ENCODE results near the gene PSIP1. TPM values are rescaled to one million over a fixed set of nuclear protein-coding genes. Genes with fewer than 3 reads are reported as not detected.
"Not testable (repeated sequence)": the region's sequence is repeated elsewhere in the genome, so short reads cannot be mapped to it uniquely, and the experiment has no call there.

The PSIP1 gene
- polyA plus RNA-seq, 1 donor: 69.7 TPM

DNA sequence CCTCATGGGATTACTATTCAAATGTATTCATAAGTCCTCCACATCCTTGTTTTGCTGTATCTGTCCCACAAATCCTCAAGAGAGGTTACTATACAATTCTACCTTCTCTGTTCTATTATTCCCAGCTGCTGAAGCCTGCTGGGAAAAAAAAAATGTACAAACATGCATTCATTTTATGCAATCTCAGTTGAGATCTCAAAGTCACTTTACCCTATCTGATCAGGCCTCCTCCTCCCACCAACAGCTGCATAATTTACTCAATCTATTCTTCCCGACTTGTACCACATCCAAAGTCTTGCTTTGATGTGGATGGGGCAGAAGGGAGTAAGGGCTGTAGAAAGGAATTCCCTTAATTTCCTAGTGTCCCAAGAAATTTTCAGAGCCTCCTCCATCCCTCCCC is 28.6 kb downstream of the PSIP1 start:
- H3K4me1 ChIP-seq (ENCODE audit: control insufficient read depth, insufficient read depth, low read length): no peaks in the 10 kb centered on the region
- peaks cover 14% of the 10 kb centered on the region for H3K36me3 ChIP-seq (ENCODE audit: control insufficient read depth, insufficient read depth, low read length)
- no CpG with 5 or more reads among the region's 1 CpG for WGBS (ENCODE audit: insufficient coverage, low lambda C conversion rate)
- H3K27ac ChIP-seq (ENCODE audit: low read length): no peak overlapping the region
- DNase-seq: no peak
- no peaks in the 10 kb centered on the region for H3K27me3 ChIP-seq (ENCODE audit: control insufficient read depth, insufficient read depth, low read length)
- no peak overlapping the region for H3K4me3 ChIP-seq (ENCODE audit: low read length)
- no peaks in the 10 kb centered on the region for H3K9me3 ChIP-seq (ENCODE audit: control insufficient read depth, low read depth, low read length)

DNA sequence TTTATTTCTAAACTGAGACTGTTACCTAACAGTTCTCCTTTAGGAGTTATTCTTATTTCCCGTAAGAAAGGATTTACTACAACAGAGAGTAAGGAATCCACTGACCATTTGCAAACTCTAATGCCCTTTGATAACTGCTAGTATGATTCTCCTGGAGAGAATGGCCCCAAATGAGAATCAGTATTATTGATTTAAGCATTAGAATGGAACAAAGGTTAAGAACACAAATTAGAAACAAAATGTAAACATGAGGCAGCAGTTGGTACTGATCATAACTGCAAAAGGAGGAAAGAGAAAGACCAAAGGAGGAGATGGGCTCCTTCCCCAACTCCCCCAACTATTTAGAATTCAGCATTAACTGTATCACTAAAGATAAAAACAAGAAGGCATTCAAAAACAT is 30.7 kb downstream of the PSIP1 start:
- no peaks in the 10 kb centered on the region for H3K9me3 ChIP-seq (ENCODE audit: control insufficient read depth, low read depth, low read length)
- H3K27ac ChIP-seq (ENCODE audit: low read length): no peak overlapping the region
- no peaks in the 10 kb centered on the region for H3K27me3 ChIP-seq (ENCODE audit: control insufficient read depth, insufficient read depth, low read length)
- no peaks in the 10 kb centered on the region for H3K4me1 ChIP-seq (ENCODE audit: control insufficient read depth, insufficient read depth, low read length)
- peaks cover 21% of the 10 kb centered on the region for H3K36me3 ChIP-seq (ENCODE audit: control insufficient read depth, insufficient read depth, low read length)
- DNase-seq: no peak
- no peak overlapping the region for H3K4me3 ChIP-seq (ENCODE audit: low read length)
- WGBS (ENCODE audit: insufficient coverage, low lambda C conversion rate): 50% methylated on average over 1 of the region's 1 CpG

GRCh38 chr9:15475923-15476536 is 34.7 kb downstream of the PSIP1 start:
- DNase-seq: no peak
- no peaks in the 10 kb centered on the region for H3K9me3 ChIP-seq (ENCODE audit: control insufficient read depth, low read depth, low read length)
- peaks cover 22% of the 10 kb centered on the region for H3K36me3 ChIP-seq (ENCODE audit: control insufficient read depth, insufficient read depth, low read length)
- no peaks in the 10 kb centered on the region for H3K4me1 ChIP-seq (ENCODE audit: control insufficient read depth, insufficient read depth, low read length)
- no peaks in the 10 kb centered on the region for H3K27me3 ChIP-seq (ENCODE audit: control insufficient read depth, insufficient read depth, low read length)
- H3K4me3 ChIP-seq (ENCODE audit: low read length): no peak overlapping the region
- WGBS (ENCODE audit: insufficient coverage, low lambda C conversion rate): 93% methylated on average over 5 of the region's 8 CpGs
- H3K27ac ChIP-seq (ENCODE audit: low read length): no peak overlapping the region

GRCh38 chr9:15469862-15470261 is 40.9 kb downstream of the PSIP1 start:
- DNase-seq: no peak
- no peaks in the 10 kb centered on the region for H3K27me3 ChIP-seq (ENCODE audit: control insufficient read depth, insufficient read depth, low read length)
- H3K27ac ChIP-seq (ENCODE audit: low read length): no peak overlapping the region
- WGBS (ENCODE audit: insufficient coverage, low lambda C conversion rate): 86% methylated on average over 2 of the region's 2 CpGs
- peaks cover 29% of the 10 kb centered on the region for H3K36me3 ChIP-seq (ENCODE audit: control insufficient read depth, insufficient read depth, low read length)
- H3K4me1 ChIP-seq (ENCODE audit: control insufficient read depth, insufficient read depth, low read length): no peaks in the 10 kb centered on the region
- H3K4me3 ChIP-seq (ENCODE audit: low read length): no peak overlapping the region
- no peaks in the 10 kb centered on the region for H3K9me3 ChIP-seq (ENCODE audit: control insufficient read depth, low read depth, low read length)

DNA sequence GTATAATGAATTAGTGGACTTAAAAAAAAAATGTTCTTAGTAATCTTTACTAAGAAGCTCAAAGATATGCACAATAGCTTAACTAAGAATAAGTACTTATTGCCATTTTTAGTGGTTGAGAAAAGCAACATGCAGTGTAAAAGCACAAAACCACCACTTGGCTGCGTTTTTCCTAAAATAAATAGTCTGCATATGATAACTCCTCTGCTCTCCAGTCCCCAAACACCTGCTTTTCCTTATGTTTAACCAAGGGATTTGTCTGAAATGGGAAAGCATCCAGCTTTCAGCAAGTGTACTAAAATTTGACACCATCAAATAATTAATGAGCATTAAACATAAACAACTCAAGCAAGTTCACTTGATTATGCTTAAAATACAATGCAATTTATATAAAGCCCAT is 41.4 kb downstream of the PSIP1 start:
- Histone ChIP-seq H3K36me3 (ENCODE audit: control insufficient read depth, insufficient read depth, low read length) (peaks cover 29% of the 10 kb centered on the region), H3K27me3 (ENCODE audit: control insufficient read depth, insufficient read depth, low read length) (no peaks in the 10 kb centered on the region), H3K27ac (ENCODE audit: low read length) (no peak overlapping the region), H3K9me3 (ENCODE audit: control insufficient read depth, low read depth, low read length) (no peaks in the 10 kb centered on the region), H3K4me3 (ENCODE audit: low read length) (no peak overlapping the region), H3K4me1 (ENCODE audit: control insufficient read depth, insufficient read depth, low read length) (no peaks in the 10 kb centered on the region)
- DNase-seq: no peak
- no CpG with 5 or more reads among the region's 1 CpG for WGBS (ENCODE audit: insufficient coverage, low lambda C conversion rate)

DNA sequence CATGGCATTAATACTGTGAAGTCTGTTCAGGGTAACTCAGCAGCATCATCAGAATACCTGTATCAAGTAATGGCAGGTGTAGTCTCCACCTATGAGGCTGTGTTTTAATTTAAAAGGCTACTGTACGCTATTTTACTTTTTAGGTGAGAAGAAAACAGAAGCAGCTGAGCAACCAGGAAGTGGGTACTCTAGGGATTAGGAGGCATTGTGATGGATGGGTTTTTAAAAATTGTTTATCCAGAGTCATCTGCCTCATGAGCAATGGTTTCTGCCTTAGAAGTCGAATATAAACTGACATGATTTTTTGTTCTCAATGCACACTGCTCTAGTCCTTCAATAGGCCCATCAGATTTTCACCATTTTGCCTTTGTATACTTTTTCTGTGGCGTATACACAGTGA is 42.6 kb downstream of the PSIP1 start:
- Histone ChIP-seq H3K27me3 (ENCODE audit: control insufficient read depth, insufficient read depth, low read length) (no peaks in the 10 kb centered on the region), H3K27ac (ENCODE audit: low read length) (no peak overlapping the region), H3K36me3 (ENCODE audit: control insufficient read depth, insufficient read depth, low read length) (peaks cover 33% of the 10 kb centered on the region), H3K4me3 (ENCODE audit: low read length) (no peak overlapping the region), H3K9me3 (ENCODE audit: control insufficient read depth, low read depth, low read length) (no peaks in the 10 kb centered on the region), H3K4me1 (ENCODE audit: control insufficient read depth, insufficient read depth, low read length) (no peaks in the 10 kb centered on the region)
- 86% methylated on average over 1 of the region's 3 CpGs for WGBS (ENCODE audit: insufficient coverage, low lambda C conversion rate)
- DNase-seq: no peak

GRCh38 chr9:15461601-15462000 is 49.2 kb downstream of the PSIP1 start:
- no peak overlapping the region for H3K4me3 ChIP-seq (ENCODE audit: low read length)
- no peaks in the 10 kb centered on the region for H3K4me1 ChIP-seq (ENCODE audit: control insufficient read depth, insufficient read depth, low read length)
- no peak for DNase-seq
- H3K27ac ChIP-seq (ENCODE audit: low read length): no peak overlapping the region
- H3K27me3 ChIP-seq (ENCODE audit: control insufficient read depth, insufficient read depth, low read length): no peaks in the 10 kb centered on the region
- H3K36me3 ChIP-seq (ENCODE audit: control insufficient read depth, insufficient read depth, low read length): peaks cover 59% of the 10 kb centered on the region
- no CpG with 5 or more reads among the region's 2 CpGs for WGBS (ENCODE audit: insufficient coverage, low lambda C conversion rate)
- H3K9me3 ChIP-seq (ENCODE audit: control insufficient read depth, low read depth, low read length): no peaks in the 10 kb centered on the region

DNA sequence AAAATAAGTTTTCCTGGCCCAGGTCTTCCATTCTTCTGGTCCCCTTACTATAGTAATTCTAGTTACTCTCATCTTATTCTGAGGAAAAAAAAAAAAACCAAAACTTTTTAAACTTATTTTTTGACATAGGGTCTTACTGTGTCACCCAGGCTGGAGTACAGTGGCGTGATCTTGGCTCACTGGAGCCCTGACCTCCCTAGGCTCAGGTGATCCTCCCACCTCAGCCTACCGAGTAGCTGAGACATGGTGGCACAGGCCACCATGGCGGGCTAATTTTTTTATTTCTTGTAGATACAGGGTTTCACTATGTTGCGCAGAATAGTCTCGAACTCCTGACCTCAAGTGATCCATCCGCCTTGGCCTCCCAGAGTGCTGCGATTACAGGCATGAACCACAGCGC is 49.7 kb downstream of the PSIP1 start:
- no peak for DNase-seq
- 93% methylated on average over 3 of the region's 8 CpGs for WGBS (ENCODE audit: insufficient coverage, low lambda C conversion rate)
- H3K4me3 ChIP-seq (ENCODE audit: low read length): no peak overlapping the region
- no peaks in the 10 kb centered on the region for H3K27me3 ChIP-seq (ENCODE audit: control insufficient read depth, insufficient read depth, low read length)
- no peaks in the 10 kb centered on the region for H3K9me3 ChIP-seq (ENCODE audit: control insufficient read depth, low read depth, low read length)
- H3K4me1 ChIP-seq (ENCODE audit: control insufficient read depth, insufficient read depth, low read length): no peaks in the 10 kb centered on the region
- peaks cover 59% of the 10 kb centered on the region for H3K36me3 ChIP-seq (ENCODE audit: control insufficient read depth, insufficient read depth, low read length)
- H3K27ac ChIP-seq (ENCODE audit: low read length): no peak overlapping the region

DNA sequence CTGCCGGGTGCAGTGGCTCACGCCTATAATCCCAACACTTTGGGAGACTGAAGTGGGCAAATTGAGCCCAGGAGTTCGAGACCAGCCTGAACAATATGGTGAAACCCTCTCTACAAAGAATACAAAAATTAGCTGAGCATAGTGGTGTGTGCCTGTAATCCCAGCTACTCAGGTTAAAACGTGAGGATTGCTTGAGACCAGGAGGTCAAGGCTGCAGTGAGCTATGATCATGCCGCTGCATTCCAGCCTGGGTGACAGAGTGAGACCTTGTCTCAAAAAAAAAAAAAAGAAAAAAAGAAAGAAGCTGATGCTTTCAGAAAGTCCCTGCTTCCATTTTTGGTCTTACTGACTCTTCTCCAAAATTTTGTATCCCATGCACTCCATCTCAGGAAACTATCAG is 56.8 kb downstream of the PSIP1 start:
- no CpG with 5 or more reads among the region's 5 CpGs for WGBS (ENCODE audit: insufficient coverage, low lambda C conversion rate)
- Histone ChIP-seq H3K36me3 (ENCODE audit: control insufficient read depth, insufficient read depth, low read length) (peaks cover 69% of the 10 kb centered on the region), H3K4me3 (ENCODE audit: low read length) (no peak overlapping the region), H3K9me3 (ENCODE audit: control insufficient read depth, low read depth, low read length) (no peaks in the 10 kb centered on the region), H3K27me3 (ENCODE audit: control insufficient read depth, insufficient read depth, low read length) (no peaks in the 10 kb centered on the region), H3K4me1 (ENCODE audit: control insufficient read depth, insufficient read depth, low read length) (no peaks in the 10 kb centered on the region), H3K27ac (ENCODE audit: low read length) (no peak overlapping the region)
- no peak for DNase-seq

DNA sequence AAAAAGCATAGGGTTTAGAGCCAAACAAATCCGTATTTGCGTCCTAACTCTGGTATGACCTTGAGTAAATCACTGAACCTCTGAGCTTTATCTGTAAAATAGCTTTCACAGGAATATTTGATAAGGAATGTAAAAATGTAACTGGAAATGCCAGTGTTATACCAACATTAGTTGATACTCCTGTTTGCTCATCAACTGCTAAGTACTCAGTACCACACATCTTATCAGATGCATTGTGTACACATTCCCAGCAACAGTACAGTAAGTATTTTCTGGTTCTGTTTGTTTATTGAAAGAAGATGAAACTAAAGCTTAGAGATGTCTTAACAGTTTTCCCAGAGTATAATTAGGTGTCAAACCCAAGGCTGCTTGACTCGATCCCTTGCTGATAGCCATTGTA is 66.6 kb downstream of the PSIP1 start:
- no peak overlapping the region for H3K27ac ChIP-seq (ENCODE audit: low read length)
- 33% methylated on average over 2 of the region's 3 CpGs for WGBS (ENCODE audit: insufficient coverage, low lambda C conversion rate)
- H3K4me1 ChIP-seq (ENCODE audit: control insufficient read depth, insufficient read depth, low read length): no peaks in the 10 kb centered on the region
- H3K27me3 ChIP-seq (ENCODE audit: control insufficient read depth, insufficient read depth, low read length): no peaks in the 10 kb centered on the region
- H3K36me3 ChIP-seq (ENCODE audit: control insufficient read depth, insufficient read depth, low read length): peaks cover 71% of the 10 kb centered on the region
- no peak overlapping the region for H3K4me3 ChIP-seq (ENCODE audit: low read length)
- peaks cover 17% of the 10 kb centered on the region for H3K9me3 ChIP-seq (ENCODE audit: control insufficient read depth, low read depth, low read length)
- no peak for DNase-seq

- not testable (repeated sequence) for H3K27ac ChIP-seq (ENCODE audit: low read length); H3K4me1 ChIP-seq (ENCODE audit: control insufficient read depth, insufficient read depth, low read length); DNase-seq; H3K4me3 ChIP-seq (ENCODE audit: low read length); H3K27me3 ChIP-seq (ENCODE audit: control insufficient read depth, insufficient read depth, low read length)
- peaks cover 59% of the 10 kb centered on the region for H3K36me3 ChIP-seq (ENCODE audit: control insufficient read depth, insufficient read depth, low read length)
- WGBS (ENCODE audit: insufficient coverage, low lambda C conversion rate): no CpG with 5 or more reads among the region's 33 CpGs
- H3K9me3 ChIP-seq (ENCODE audit: control insufficient read depth, low read depth, low read length): peaks cover 17% of the 10 kb centered on the region
These were observed 68.5 kb downstream of the PSIP1 start for GRCh38 chr9:15442264-15442663.

All from large intestine (tissue), 3 donors.